GM23338 (cell line): ENCODE measurements around the gene SDR42E2. TPM values are rescaled to one million over a fixed set of nuclear protein-coding genes. Genes with fewer than 3 reads are reported as not detected.

Experiments
- ATAC-seq: fragments of 200-7000 bp; cut with Tn5 transposase; 3 replicates; pipeline ENCODE4 v1.9.1; 2020
- DNase-seq: peaks from one replicate; pipeline ENCODE4 v3.0.0-alpha.2; 2015; ENCODE audit warnings: low spot score
- H2AFZ ChIP-seq: fragments of 200-600 bp; sonication (generic); 2 replicates; pipeline ENCODE4 v1.8.0; 2016; ENCODE audit warnings: antibody characterized with exemption, mild to moderate bottlenecking, moderate library complexity
- H3F3A ChIP-seq: fragments of 200-600 bp; sonication (generic); replicated peaks from 2 replicates; pipeline ENCODE4 v1.8.0; 2017; ENCODE audit warnings: antibody characterized with exemption, mixed run types, low read depth
- H3K27ac ChIP-seq: fragments of 200-600 bp; sonication (generic); 2 replicates; pipeline ENCODE4 v1.6.1; 2016; ENCODE audit warnings: low read depth
- H3K27me3 ChIP-seq: fragments of 200-600 bp; sonication (generic); 2 replicates; pipeline ENCODE4 v1.8.0; 2016; ENCODE audit warnings: mild to moderate bottlenecking, mixed run types, moderate library complexity; ENCODE audit not compliant: insufficient read depth
- H3K36me3 ChIP-seq: fragments of 200-600 bp; sonication (generic); 2 replicates; pipeline ENCODE4 v1.8.0; 2016; ENCODE audit warnings: mild to moderate bottlenecking; ENCODE audit not compliant: insufficient read depth
- H3K4me1 ChIP-seq: fragments of 200-600 bp; sonication (generic); 2 replicates; pipeline ENCODE4 v1.8.0; 2016; ENCODE audit warnings: mild to moderate bottlenecking, moderate library complexity; ENCODE audit not compliant: insufficient read depth
- H3K4me2 ChIP-seq: fragments of 200-600 bp; sonication (generic); 2 replicates; pipeline ENCODE4 v1.7.1; 2017; ENCODE audit warnings: mixed run types
- H3K4me3 ChIP-seq: fragments of 200-600 bp; sonication (generic); 2 replicates; pipeline ENCODE4 v1.6.1; 2016; ENCODE audit warnings: mixed run types
- H3K79me2 ChIP-seq: fragments of 200-600 bp; sonication (generic); replicated peaks from 2 replicates; pipeline ENCODE4 v1.8.0; 2017; ENCODE audit warnings: mild to moderate bottlenecking; ENCODE audit not compliant: insufficient read depth
- H3K9me2 ChIP-seq: fragments of 200-600 bp; sonication (generic); 2 replicates; pipeline ENCODE4 v1.8.0; 2017; ENCODE audit not compliant: insufficient read depth
- H4K20me1 ChIP-seq: fragments of 200-600 bp; sonication (generic); replicated peaks from 2 replicates; pipeline ENCODE4 v1.8.0; 2017; ENCODE audit warnings: mild to moderate bottlenecking; ENCODE audit not compliant: insufficient read depth
- H3K27ac Mint-ChIP-seq: 2 replicates; pipeline ENCODE4 v1.8.0; 2020; ENCODE audit warnings: inconsistent platforms, mild to moderate bottlenecking, moderate library complexity, mixed read lengths
- H3K27me3 Mint-ChIP-seq: 3 replicates; pipeline ENCODE4 v1.8.0; 2022; ENCODE audit warnings: low read depth, mild to moderate bottlenecking, moderate library complexity, mixed read lengths, inconsistent platforms; ENCODE audit not compliant: insufficient read depth, poor library complexity
- H3K36me3 Mint-ChIP-seq: 3 replicates; pipeline ENCODE4 v1.8.0; 2021; ENCODE audit warnings: low read depth, mild to moderate bottlenecking, inconsistent platforms, moderate library complexity, mixed read lengths
- H3K4me1 Mint-ChIP-seq: 3 replicates; pipeline ENCODE4 v1.8.0; 2020; ENCODE audit warnings: mild to moderate bottlenecking, inconsistent platforms, mixed read lengths
- H3K4me3 Mint-ChIP-seq: 3 replicates; pipeline ENCODE4 v1.8.0; 2021; ENCODE audit warnings: moderate library complexity, mild to moderate bottlenecking, inconsistent platforms, mixed read lengths
- H3K9me3 Mint-ChIP-seq: 3 replicates; pipeline ENCODE4 v1.8.0; 2020; ENCODE audit warnings: moderate library complexity, mild to moderate bottlenecking, inconsistent platforms, mixed read lengths
- CREB1 ChIP-seq: fragments of 250-450 bp; sonication (Bioruptor Pico); IDR thresholded peaks from 2 replicates; pipeline ENCODE4 v1.5.0; 2020; ENCODE audit warnings: low read depth, mild to moderate bottlenecking, moderate library complexity
- EZH2 ChIP-seq: fragments of 200-600 bp; sonication (generic); IDR thresholded peaks from one replicate; pipeline ENCODE4 v1.8.0; 2017; ENCODE audit warnings: antibody characterized with exemption, mild to moderate bottlenecking, low read depth; ENCODE audit not compliant: unreplicated experiment
- EZH2phosphoT487 ChIP-seq: fragments of 200-600 bp; sonication (generic); IDR thresholded peaks from one replicate; pipeline ENCODE4 v1.8.1; 2018; ENCODE audit warnings: antibody characterized with exemption; ENCODE audit not compliant: unreplicated experiment
- JUNB ChIP-seq: IDR thresholded peaks from one replicate; pipeline ENCODE4 v1.6.1; 2016; ENCODE audit warnings: antibody characterized with exemption; ENCODE audit not compliant: unreplicated experiment
- NANOG ChIP-seq: IDR thresholded peaks from 2 replicates; pipeline ENCODE4 v1.6.1; 2016; ENCODE audit warnings: antibody characterized with exemption, borderline replicate concordance
- POLR2AphosphoS5 ChIP-seq: IDR thresholded peaks from 2 replicates; pipeline ENCODE4 v1.6.1; 2016; ENCODE audit warnings: antibody characterized with exemption, low read depth
- STAT1 ChIP-seq: IDR thresholded peaks from one replicate; pipeline ENCODE4 v1.6.1; 2016; ENCODE audit warnings: antibody characterized with exemption; ENCODE audit not compliant: unreplicated experiment
- ZNF114 ChIP-seq: fragments of 250-450 bp; sonication (Bioruptor Pico); IDR thresholded peaks from 2 replicates; pipeline ENCODE4 v1.5.0; 2020; ENCODE audit warnings: mild to moderate bottlenecking, moderate library complexity
- ZNF331 ChIP-seq: fragments of 250-450 bp; sonication (Bioruptor Pico); IDR thresholded peaks from 2 replicates; pipeline ENCODE4 v1.5.0; 2020; ENCODE audit warnings: low read depth, mild to moderate bottlenecking, moderate library complexity
- polyA plus RNA-seq: library from polyadenylated mRNA; unstranded; fragments of >200 nt; fragmentation: Nextera tagmentation; extraction: Ambion mirVana; gene quantifications from 2 replicates; pipeline ENCODE4 v1.2.1, GENCODE V29; 2016
- total RNA-seq: library from RNA; depleted of rRNA; stranded (reverse); fragments of >200 nt; shearing (Covaris generic); gene quantifications from 2 replicates; pipeline ENCODE4 v1.2.3, GENCODE V29; 2014
- TF ChIP-seq, protein P1 (sequence below): IDR thresholded peaks from 2 replicates; pipeline ENCODE4 v1.6.1; 2016; ENCODE audit warnings: antibody characterized with exemption
- TF ChIP-seq, protein P2 (sequence below): fragments of 250-450 bp; sonication (Bioruptor Pico); IDR thresholded peaks from 2 replicates; pipeline ENCODE4 v1.5.0; 2020; ENCODE audit warnings: mild to moderate bottlenecking, moderate library complexity
- TF ChIP-seq, protein P3 (sequence below): IDR thresholded peaks from one replicate; pipeline ENCODE4 v1.6.1; 2018; ENCODE audit warnings: antibody characterized with exemption; ENCODE audit not compliant: unreplicated experiment
- TF ChIP-seq, protein P4 (sequence below), 2 experiments: fragments of 200-600 bp in 1 of 2; sonication (generic) in 1 of 2; conservative IDR thresholded peaks; 2 replicates each; pipeline versions ENCODE4 v1.5.1 to v1.6.1; 2016 to 2017; ENCODE audit warnings: antibody characterized with exemption in 2 of 2, low read depth in 2 of 2, mild to moderate bottlenecking in 2 of 2, moderate library complexity in 1 of 2

The SDR42E2 gene
- total and polyA plus RNA-seq, 2 experiments from 2014 or later: 0.15 TPM; not detected in 1

- Histone ChIP-seq H3K27ac (no peak overlapping the region), H2AFZ (no peak overlapping the region), H3K4me2 (no peak overlapping the region), H3K36me3 (no peaks in the 10 kb centered on the region), H3K4me1 (no peaks in the 10 kb centered on the region), H3K27me3 (no peaks in the 10 kb centered on the region), H4K20me1 (no peaks in the 10 kb centered on the region), H3K9me2 (no peaks in the 10 kb centered on the region), H3F3A (no peaks in the 10 kb centered on the region), H3K4me3 (no peak overlapping the region), H3K79me2 (no peaks in the 10 kb centered on the region)
- TF ChIP-seq EZH2phosphoT487: no peak
- TF ChIP-seq, protein P1, sequence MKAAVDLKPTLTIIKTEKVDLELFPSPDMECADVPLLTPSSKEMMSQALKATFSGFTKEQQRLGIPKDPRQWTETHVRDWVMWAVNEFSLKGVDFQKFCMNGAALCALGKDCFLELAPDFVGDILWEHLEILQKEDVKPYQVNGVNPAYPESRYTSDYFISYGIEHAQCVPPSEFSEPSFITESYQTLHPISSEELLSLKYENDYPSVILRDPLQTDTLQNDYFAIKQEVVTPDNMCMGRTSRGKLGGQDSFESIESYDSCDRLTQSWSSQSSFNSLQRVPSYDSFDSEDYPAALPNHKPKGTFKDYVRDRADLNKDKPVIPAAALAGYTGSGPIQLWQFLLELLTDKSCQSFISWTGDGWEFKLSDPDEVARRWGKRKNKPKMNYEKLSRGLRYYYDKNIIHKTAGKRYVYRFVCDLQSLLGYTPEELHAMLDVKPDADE: no peak
- TF ChIP-seq CREB1 (CRISPR knock-in tag): no peak
- TF ChIP-seq ZNF114 (CRISPR knock-in tag): no peak
- TF ChIP-seq, protein P2, sequence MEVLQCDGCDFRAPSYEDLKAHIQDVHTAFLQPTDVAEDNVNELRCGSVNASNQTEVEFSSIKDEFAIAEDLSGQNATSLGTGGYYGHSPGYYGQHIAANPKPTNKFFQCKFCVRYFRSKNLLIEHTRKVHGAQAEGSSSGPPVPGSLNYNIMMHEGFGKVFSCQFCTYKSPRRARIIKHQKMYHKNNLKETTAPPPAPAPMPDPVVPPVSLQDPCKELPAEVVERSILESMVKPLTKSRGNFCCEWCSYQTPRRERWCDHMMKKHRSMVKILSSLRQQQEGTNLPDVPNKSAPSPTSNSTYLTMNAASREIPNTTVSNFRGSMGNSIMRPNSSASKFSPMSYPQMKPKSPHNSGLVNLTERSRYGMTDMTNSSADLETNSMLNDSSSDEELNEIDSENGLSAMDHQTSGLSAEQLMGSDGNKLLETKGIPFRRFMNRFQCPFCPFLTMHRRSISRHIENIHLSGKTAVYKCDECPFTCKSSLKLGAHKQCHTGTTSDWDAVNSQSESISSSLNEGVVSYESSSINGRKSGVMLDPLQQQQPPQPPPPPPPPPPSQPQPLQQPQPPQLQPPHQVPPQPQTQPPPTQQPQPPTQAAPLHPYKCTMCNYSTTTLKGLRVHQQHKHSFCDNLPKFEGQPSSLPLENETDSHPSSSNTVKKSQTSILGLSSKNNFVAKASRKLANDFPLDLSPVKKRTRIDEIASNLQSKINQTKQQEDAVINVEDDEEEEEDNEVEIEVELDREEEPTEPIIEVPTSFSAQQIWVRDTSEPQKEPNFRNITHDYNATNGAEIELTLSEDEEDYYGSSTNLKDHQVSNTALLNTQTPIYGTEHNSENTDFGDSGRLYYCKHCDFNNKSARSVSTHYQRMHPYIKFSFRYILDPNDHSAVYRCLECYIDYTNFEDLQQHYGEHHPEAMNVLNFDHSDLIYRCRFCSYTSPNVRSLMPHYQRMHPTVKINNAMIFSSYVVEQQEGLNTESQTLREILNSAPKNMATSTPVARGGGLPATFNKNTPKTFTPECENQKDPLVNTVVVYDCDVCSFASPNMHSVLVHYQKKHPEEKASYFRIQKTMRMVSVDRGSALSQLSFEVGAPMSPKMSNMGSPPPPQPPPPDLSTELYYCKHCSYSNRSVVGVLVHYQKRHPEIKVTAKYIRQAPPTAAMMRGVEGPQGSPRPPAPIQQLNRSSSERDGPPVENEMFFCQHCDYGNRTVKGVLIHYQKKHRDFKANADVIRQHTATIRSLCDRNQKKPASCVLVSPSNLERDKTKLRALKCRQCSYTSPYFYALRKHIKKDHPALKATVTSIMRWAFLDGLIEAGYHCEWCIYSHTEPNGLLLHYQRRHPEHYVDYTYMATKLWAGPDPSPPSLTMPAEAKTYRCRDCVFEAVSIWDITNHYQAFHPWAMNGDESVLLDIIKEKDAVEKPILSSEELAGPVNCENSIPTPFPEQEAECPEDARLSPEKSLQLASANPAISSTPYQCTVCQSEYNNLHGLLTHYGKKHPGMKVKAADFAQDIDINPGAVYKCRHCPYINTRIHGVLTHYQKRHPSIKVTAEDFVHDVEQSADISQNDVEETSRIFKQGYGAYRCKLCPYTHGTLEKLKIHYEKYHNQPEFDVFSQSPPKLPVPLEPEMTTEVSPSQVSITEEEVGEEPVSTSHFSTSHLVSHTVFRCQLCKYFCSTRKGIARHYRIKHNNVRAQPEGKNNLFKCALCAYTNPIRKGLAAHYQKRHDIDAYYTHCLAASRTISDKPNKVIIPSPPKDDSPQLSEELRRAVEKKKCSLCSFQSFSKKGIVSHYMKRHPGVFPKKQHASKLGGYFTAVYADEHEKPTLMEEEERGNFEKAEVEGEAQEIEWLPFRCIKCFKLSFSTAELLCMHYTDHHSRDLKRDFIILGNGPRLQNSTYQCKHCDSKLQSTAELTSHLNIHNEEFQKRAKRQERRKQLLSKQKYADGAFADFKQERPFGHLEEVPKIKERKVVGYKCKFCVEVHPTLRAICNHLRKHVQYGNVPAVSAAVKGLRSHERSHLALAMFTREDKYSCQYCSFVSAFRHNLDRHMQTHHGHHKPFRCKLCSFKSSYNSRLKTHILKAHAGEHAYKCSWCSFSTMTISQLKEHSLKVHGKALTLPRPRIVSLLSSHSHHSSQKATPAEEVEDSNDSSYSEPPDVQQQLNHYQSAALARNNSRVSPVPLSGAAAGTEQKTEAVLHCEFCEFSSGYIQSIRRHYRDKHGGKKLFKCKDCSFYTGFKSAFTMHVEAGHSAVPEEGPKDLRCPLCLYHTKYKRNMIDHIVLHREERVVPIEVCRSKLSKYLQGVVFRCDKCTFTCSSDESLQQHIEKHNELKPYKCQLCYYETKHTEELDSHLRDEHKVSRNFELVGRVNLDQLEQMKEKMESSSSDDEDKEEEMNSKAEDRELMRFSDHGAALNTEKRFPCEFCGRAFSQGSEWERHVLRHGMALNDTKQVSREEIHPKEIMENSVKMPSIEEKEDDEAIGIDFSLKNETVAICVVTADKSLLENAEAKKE (CRISPR knock-in tag): no peak
- TF ChIP-seq STAT1: no peak
- no peak for TF ChIP-seq NANOG
- no peak for TF ChIP-seq JUNB
- TF ChIP-seq, protein P3, sequence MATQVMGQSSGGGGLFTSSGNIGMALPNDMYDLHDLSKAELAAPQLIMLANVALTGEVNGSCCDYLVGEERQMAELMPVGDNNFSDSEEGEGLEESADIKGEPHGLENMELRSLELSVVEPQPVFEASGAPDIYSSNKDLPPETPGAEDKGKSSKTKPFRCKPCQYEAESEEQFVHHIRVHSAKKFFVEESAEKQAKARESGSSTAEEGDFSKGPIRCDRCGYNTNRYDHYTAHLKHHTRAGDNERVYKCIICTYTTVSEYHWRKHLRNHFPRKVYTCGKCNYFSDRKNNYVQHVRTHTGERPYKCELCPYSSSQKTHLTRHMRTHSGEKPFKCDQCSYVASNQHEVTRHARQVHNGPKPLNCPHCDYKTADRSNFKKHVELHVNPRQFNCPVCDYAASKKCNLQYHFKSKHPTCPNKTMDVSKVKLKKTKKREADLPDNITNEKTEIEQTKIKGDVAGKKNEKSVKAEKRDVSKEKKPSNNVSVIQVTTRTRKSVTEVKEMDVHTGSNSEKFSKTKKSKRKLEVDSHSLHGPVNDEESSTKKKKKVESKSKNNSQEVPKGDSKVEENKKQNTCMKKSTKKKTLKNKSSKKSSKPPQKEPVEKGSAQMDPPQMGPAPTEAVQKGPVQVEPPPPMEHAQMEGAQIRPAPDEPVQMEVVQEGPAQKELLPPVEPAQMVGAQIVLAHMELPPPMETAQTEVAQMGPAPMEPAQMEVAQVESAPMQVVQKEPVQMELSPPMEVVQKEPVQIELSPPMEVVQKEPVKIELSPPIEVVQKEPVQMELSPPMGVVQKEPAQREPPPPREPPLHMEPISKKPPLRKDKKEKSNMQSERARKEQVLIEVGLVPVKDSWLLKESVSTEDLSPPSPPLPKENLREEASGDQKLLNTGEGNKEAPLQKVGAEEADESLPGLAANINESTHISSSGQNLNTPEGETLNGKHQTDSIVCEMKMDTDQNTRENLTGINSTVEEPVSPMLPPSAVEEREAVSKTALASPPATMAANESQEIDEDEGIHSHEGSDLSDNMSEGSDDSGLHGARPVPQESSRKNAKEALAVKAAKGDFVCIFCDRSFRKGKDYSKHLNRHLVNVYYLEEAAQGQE: peak; percentile 40
- TF ChIP-seq, protein P4, sequence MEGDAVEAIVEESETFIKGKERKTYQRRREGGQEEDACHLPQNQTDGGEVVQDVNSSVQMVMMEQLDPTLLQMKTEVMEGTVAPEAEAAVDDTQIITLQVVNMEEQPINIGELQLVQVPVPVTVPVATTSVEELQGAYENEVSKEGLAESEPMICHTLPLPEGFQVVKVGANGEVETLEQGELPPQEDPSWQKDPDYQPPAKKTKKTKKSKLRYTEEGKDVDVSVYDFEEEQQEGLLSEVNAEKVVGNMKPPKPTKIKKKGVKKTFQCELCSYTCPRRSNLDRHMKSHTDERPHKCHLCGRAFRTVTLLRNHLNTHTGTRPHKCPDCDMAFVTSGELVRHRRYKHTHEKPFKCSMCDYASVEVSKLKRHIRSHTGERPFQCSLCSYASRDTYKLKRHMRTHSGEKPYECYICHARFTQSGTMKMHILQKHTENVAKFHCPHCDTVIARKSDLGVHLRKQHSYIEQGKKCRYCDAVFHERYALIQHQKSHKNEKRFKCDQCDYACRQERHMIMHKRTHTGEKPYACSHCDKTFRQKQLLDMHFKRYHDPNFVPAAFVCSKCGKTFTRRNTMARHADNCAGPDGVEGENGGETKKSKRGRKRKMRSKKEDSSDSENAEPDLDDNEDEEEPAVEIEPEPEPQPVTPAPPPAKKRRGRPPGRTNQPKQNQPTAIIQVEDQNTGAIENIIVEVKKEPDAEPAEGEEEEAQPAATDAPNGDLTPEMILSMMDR (conservative IDR thresholded peaks at IDR 0.05; ENCODE audit: low read depth in 2 of 2): peak; percentile 27 to 45
- TF ChIP-seq ZNF331 (CRISPR knock-in tag): no peak
- no peak for TF ChIP-seq EZH2
- TF ChIP-seq POLR2AphosphoS5: no peak
- DNase-seq: peak; percentile 60
- Mint-ChIP-seq H3K27me3 (peaks cover 9% of the 10 kb centered on the region), H3K4me1 (no peaks in the 10 kb centered on the region), H3K27ac (no peak overlapping the region), H3K36me3 (no peaks in the 10 kb centered on the region; the same call in 2 of the 3 replicates), H3K9me3 (no peaks in the 10 kb centered on the region; the same call in 2 of the 3 replicates), H3K4me3 (no peak overlapping the region)
- ATAC-seq: peak; percentile 78
These were observed 41.9 kb upstream of the SDR42E2 start for GRCh38 chr16:22120440-22120839.
